EH (cell line): Measurements from ENCODE around the gene NHLRC4.

Source experiments
- DNase-seq: peaks from one replicate; pipeline ENCODE4 v3.0.0-alpha.2; 2015; ENCODE audit warnings: low read depth

NHLRC4 gene

DNA sequence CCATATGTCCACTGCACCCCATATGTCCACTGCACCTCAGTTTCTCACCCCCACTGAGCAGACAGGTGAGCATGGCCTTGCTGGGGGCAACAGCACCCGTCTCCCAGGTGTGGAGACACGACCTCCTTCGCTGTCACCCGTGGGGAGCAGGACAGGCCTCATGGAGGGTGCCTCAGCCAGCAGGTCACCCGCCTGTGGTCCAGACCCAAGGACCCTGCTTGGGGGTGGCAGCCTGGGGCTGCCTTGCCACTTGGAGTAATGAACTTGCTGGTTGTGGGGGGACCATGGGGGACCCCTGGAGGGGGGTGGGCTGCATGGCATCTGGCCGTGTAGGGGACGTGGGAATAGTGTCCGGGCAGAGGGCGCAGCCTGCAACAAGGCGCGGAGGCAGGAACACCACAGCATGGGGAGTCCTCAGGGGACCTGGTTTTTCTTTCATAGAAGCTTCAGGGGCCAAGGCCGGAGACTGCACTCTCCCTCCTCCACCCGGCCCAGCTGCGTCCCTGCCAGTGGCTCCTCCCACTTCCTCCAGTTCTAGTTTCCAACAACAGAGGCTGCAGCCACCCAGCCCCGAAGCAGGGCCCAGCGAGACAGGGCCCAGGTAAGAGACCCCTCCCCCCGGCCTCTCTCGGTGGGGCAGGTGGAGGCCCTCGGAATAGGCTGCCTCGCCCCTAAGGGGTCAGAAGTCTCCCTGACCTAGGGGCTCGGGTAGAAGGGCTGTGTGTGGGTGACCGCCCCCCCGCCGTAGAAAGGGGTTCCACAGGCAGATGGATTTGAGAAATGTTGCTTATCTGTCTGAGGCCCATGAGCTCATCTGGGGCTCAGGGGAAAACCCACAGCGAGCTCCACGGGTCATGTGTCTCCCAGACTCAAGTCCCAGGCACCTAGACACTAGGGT, at the start of gene NHLRC4:
Gene NHLRC4, plus strand, starts transcription at position 531 of the 898 bp plus-strand sequence. CDS start 1,043 bp downstream, outside the sequence.
- DNase-seq, result peak; percentile 61

- DNase-seq, result no peak
Measured at GRCh38 chr16:518858-519257, 47.9 kb upstream of the NHLRC4 start.

GRCh38 chr16:519425-519824, 47.4 kb upstream of the NHLRC4 start:
- DNase-seq, result no peak

DNA sequence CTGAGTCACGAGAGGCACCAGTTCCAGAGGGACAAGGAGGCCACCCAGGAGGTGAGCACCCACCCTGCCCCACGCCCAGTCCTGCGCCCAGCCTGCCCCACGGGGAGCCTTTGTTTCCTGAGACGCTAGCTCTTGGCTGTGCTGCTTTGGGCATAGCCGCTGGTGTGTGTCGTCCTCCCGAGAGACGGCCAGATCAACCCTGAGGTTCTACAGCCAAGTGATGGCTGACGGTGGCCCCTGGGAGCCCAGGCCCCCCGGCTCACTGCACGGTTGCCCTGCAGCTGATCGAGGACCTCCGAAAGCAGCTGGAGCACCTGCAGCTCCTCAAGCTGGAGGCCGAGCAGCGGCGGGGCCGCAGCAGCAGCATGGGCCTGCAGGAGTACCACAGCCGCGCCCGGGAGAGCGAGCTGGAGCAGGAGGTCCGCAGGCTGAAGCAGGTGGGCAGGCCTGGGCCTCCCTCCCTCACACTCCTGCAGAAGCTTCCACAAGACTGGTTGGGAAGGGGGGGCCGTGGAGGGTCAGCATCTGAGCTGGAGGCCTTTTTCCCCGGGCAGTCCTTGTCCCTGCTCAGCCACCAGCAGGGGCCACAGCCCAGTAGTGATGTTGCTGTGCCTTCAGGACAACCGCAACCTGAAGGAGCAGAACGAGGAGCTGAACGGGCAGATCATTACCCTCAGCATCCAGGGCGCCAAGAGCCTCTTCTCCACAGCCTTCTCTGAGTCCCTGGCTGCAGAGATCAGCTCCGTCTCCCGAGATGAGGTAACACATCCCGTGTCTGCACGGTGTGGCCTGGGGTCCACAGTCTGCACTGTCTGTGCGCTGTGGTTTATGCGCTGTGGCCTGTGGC, 46.7 kb upstream of the NHLRC4 start:
- DNase-seq, result no peak

- DNase-seq, result no peak
Measured at GRCh38 chr16:520847-521246, 46.0 kb upstream of the NHLRC4 start.

DNA sequence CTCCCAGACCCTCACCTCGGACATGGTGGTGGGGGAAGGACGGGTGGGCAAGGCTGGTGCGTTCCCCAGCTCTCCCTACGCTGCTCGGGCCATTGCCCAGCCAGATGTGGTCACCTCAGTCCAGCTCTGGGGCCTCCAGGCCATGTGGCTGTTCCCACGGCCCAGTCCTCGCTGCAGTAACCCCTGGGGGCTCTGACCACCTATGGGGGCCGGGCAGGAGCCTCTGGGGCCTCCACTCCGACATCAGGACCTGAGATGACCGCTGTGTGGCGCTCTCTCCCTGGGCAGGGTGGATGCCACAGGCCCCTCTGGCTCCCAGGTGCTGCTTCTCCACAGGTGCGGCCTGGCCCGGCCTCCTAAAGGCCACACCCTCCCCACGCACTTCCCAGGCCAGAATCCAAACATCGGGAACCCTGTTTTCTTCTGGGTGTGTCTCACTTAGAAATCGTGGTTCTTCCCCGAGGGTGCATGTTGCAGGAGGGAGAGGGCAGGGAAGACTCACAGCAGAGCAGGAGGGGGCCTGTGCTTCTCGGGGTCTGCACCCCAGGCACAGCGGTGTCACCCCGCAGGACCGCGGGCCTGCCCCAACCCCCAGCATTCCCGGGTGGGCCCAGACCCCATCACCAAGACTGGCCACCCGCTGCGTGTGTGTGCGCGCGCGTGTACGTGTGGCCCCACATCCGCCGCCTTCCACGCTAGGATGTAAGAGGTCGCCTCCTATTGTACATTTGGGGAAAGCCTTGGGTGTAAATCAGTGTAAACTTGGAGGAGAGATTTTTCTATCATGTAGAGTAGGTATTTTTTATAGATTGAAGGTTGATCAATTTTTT, 45.2 kb upstream of the NHLRC4 start:
- DNase-seq, result no peak

DNA sequence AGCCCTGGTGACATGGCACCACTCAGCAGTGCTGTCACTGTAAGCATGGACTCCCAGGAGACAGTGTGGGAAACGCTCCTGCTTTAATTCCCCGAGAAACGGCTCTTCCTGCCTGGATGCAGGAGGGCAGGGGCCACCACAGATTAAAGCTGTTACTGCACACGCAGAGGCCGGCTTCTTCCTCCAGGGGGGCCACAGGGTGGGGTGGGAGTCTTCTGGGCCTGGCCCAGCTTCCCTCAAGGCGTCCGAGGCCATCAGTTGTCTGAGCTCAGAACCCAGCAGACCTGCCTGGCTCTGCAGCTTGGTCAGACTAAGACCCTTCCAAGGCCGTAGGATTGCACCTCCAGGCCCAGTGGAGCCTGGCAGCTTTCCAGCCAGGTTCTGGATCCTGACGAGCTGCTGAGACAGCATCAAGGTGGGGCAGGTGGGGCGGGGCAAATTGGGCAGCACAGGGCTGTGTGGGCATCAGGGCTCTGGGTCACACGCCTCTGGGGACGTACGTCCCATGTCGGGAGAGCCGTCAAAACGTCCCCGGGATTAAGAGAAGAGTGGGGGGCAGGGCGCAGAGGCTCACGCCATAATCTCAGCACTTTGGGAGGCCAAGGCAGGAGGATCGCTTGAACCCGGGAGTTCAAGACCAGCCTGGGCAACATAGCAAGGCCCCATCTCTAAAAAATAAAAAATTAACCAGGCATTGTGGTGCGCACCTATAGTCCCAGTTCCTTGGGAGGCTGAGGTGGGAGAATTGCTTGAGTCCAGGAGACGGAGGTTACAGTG, 44.3 kb upstream of the NHLRC4 start:
- DNase-seq, result no peak

DNA sequence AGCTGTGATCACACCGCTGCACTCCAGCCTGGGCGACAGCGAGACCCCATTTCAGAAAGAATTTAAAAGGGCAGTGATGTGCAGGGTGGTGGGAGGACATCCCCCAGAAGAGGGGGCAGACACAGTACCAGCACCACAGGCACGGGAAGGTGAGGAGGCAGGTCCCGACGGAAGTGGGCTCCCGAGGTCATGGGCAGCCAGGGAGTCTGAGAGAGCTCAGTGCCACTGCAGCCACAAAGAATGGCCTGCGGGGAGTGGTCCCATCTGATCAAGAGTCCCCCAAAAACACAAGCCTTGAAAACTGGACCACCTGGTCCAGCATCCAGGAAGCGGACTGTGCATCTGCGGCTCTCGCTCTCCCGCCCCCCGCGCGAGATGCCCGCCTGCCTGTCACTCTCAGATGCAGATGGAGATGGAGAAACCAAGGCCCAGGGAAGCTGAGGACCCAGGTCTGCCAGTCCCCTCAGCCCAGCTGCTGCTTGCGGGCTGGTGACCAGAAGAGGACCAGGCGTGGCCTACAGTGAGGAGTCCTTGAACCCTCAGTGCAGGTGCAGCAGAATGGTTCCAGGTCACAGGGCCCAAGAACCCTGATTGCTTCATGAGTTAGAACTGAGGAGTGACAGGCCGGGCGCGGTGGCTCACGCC, 43.6 kb upstream of the NHLRC4 start:
- DNase-seq, result no peak

- DNase-seq, result no peak
Measured at GRCh38 chr16:524274-525040, 42.3 kb upstream of the NHLRC4 start.

- no peak for DNase-seq
Measured at GRCh38 chr16:525123-525519, 41.7 kb upstream of the NHLRC4 start.

- peak; percentile 92 for DNase-seq
Measured at GRCh38 chr16:525520-526180, 41.2 kb upstream of the NHLRC4 start.

DNA sequence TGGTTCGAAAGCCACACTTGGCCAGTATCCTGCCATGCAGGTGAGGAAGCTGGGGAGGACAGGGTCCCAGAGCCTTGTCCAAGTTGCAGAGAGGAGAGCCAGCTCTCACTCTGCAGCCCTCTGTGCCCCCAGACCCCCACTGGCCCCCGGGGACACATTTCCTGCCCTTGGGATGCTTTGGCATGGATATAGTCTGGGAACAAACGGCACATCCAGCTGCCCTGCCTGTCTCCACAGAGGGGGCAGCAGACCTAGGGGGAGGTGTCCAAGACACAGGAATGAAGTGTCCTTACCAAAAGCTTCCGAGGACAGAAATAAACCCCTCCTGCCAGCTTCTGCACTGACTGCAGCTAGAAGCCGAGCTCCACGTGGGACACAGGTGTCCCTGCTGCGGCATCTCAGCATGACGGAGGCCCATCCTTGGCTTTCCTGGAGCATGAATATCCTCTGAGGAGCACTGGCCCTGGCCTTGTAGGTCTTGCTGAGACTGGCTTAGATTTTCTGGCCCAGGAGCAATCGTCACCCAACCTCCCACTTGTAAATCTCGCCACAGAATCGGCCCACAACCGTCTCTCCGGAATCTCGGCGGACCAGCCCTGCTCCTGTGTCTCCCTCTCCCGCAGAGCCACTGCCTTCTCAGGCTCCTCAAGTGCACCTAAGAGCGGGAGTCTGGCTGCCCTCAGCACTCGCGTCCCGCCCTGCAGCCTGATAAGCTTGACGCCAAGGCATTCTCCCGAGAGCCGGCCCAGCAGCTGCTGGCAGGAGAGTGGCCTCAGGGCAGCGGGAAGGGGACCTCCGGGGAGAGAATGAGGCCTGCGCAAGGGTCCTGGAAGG, 40.4 kb upstream of the NHLRC4 start:
- peak; percentile 58 for DNase-seq

DNA sequence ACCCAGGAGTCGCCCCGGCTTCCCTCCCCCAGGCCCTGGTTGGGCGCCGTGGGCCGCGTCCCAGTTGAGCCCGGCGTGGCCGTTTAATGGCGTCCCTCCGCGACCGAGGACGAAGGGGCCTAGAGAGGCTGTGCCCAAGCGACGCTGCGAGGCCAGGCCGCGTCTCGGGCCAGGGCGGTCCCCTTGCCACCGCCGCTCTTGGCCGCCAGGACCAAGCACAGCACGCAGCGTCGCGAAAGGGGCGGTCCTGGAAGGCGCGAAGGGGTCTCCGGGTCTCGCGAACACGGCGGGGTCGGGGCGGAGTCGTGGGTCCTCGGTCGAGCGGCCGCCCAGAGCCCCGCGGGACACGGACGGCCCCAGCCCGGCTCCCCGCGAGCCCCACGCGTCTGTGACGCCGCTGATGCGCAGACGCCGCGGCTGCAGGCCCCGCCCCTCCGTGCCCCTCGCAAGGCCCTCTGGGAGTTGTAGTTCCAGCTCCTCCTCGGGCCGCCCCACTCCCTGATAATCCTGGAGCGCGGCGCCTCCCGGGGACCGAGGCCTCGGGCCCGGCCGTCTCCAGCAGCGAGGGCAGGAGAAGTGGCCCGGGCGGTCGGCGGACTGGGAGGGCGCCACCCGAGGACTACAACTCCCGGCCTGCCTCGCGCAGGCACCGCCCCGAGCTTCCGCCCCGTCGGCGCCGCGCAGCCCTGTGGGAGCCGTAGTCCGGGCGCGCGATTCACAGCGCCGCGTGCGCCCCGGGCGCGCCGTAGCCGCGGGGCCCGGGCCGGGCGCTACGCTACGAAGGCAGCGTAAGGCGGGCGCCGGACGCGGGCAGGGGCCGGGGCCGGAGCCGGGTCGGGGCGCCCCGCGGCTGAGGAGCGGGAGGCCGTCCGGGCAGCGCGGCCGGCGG, 39.5 kb upstream of the NHLRC4 start, which contains the start of gene CAPN15:
Gene CAPN15, plus strand, starts transcription at position 698 of the 889 bp plus-strand sequence. CDS start 19,127 bp downstream, outside the sequence.
- peak; percentile 87 for DNase-seq

DNA sequence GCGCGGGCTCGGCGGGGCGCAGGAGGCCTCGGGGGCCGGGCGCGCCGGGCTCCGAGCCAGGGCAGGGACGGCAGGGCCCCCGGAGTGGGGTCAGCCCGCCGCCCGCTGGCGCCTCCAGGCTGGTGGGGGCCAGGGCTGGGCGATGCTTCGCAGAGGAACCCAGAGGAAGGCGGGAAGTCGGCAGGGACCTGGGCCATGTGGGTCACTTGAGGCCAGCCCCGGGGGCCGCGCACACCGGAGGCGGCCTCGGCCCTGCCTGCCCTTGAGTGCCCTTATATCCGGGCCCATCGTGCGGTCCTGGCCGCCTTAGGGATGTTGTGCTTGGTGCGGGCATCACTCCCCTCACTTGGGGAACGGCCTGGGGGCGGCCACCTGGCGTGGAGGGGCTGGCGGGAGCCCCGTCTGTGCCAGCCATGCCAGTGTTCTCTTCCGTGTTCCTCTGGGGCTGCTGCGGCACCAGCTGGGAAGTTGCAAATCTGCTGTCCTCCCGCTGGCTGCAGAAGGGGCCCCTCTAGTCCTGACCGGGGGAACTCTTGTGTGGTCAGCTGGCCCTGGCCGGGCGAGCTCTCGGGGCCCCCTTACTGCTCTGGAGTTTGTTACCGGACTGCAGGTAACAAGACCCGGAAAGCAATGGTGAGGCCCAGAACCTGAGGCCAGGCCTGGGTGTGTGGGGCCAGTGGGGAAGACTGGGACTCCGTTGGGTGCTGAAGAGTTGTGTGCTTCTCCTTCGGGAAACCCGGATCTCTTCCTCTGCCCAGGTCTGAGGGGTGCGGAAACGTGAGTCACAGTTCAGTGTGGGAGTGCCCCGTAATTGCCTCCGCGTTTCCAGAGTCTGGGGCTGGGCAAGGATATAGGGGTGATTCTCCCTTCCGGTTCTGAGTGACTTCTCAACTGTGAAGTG, 38.4 kb upstream of the NHLRC4 start:
- DNase-seq, result peak; percentile 79

DNA sequence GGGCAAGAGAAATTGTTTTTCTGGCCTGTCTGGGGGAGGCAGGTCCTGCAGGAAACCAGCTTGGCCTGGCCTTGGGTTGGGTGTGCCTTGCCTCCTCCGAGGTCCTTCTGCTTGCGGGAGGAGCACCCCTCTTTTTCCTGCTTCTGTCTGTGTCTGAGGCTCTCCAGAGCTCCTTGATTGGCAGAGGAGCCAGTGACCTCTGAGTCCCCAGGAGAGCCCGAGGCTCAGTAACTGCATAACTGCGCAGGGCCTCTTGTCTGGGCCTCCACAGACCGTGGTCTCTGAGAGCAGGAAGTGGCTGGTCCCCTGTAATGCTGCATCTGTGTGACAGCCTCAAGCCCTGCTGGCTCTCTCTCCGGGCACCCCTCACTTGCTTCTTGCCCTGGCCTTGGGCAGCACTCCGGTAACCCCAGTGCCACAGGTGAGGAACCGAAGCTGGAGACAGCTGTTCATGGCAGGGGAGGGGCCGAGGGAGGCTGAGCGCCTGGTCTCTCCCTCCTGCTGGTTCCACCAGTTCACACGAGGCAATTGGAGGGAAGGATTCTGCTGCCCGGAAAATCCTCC, 37.7 kb upstream of the NHLRC4 start:
- no peak for DNase-seq
